Measurements from ENCODE around the gene CRAMP1.

Gene CRAMP1

GRCh38 chr16:1668612-1669319, 56.6 kb downstream of the CRAMP1 start:
- TF ChIP-seq ZNF350 (tag by site-specific recombination; IDR thresholded peaks at IDR 0.05) (no peak), ZIC2 (tag by site-specific recombination; IDR thresholded peaks at IDR 0.05) (0 out of 2 replicates have a peak, but pooled peaks have one; percentile 12), ZNF670 (tag by site-specific recombination; IDR thresholded peaks at IDR 0.05; ENCODE audit: low read depth) (no peak)
- Histone ChIP-seq H3K9me3 (ENCODE audit: control insufficient read depth, insufficient read depth, low read depth, low read length) (no peaks in the 10 kb centered on the region), H3K4me1 (ENCODE audit: control insufficient read depth, insufficient read depth, low read length) (no peaks in the 10 kb centered on the region), H3K36me3 (ENCODE audit: control insufficient read depth in 2 of 2, insufficient read depth in 1 of 2, low read length in 2 of 2) (peaks cover 3 to 98% of the 10 kb centered on the region in 2 experiments; a peak in 2 of 3 replicates), H3K4me3 (ENCODE audit: low read depth, low read length) (no peak overlapping the region), H3K27ac (ENCODE audit: extremely low read depth, low read depth, low read length) (no peak overlapping the region)
- POLR2A ChIA-PET = no interaction called here
- CTCF ChIA-PET = interaction anchor here (1.0 kb wide), 1 partner anchor 9 kb away, joined by 3 read pairs; the partner anchor contains the start of gene JPT2

DNA sequence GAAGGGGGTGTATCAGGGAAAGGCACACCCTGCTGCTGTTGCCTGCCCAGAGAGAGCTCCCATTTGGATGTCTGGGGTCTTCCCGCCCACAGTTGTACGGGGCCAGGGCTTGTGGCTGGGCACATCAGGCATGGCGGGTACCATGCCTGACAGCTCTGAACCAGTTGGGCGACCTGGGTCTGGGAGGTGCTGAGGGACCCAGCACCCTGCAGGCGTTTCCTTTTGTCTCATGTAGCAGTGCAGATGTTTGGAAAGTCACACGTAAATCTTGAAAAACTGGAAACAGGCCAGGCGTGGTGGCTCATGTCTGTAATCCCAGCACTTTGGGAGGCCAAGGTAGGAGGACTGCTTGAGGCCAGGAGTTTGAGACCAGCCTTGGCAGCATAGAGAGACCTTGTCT, 57.5 kb downstream of the CRAMP1 start:
- no peaks in the 10 kb centered on the region for H3K9me3 ChIP-seq (ENCODE audit: control insufficient read depth, insufficient read depth, low read depth, low read length)
- H3K27ac ChIP-seq (ENCODE audit: extremely low read depth, low read depth, low read length) = no peak overlapping the region
- ChIA-PET POLR2A (no interaction called here), CTCF (no interaction called here)
- TF ChIP-seq, protein P1, sequence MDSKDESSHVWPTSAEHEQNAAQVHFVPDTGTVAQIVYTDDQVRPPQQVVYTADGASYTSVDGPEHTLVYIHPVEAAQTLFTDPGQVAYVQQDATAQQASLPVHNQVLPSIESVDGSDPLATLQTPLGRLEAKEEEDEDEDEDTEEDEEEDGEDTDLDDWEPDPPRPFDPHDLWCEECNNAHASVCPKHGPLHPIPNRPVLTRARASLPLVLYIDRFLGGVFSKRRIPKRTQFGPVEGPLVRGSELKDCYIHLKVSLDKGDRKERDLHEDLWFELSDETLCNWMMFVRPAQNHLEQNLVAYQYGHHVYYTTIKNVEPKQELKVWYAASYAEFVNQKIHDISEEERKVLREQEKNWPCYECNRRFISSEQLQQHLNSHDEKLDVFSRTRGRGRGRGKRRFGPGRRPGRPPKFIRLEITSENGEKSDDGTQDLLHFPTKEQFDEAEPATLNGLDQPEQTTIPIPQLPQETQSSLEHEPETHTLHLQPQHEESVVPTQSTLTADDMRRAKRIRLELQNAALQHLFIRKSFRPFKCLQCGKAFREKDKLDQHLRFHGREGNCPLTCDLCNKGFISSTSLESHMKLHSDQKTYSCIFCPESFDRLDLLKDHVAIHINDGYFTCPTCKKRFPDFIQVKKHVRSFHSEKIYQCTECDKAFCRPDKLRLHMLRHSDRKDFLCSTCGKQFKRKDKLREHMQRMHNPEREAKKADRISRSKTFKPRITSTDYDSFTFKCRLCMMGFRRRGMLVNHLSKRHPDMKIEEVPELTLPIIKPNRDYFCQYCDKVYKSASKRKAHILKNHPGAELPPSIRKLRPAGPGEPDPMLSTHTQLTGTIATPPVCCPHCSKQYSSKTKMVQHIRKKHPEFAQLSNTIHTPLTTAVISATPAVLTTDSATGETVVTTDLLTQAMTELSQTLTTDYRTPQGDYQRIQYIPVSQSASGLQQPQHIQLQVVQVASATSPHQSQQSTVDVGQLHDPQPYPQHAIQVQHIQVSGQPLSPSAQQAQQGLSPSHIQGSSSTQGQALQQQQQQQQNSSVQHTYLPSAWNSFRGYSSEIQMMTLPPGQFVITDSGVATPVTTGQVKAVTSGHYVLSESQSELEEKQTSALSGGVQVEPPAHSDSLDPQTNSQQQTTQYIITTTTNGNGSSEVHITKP (tag by site-specific recombination; IDR thresholded peaks at IDR 0.05) = no peak
- TF ChIP-seq, protein P2, sequence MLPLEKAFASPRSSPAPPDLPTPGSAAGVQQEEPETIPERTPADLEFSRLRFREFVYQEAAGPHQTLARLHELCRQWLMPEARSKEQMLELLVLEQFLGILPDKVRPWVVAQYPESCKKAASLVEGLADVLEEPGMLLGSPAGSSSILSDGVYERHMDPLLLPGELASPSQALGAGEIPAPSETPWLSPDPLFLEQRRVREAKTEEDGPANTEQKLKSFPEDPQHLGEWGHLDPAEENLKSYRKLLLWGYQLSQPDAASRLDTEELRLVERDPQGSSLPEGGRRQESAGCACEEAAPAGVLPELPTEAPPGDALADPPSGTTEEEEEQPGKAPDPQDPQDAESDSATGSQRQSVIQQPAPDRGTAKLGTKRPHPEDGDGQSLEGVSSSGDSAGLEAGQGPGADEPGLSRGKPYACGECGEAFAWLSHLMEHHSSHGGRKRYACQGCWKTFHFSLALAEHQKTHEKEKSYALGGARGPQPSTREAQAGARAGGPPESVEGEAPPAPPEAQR (tag by site-specific recombination; IDR thresholded peaks at IDR 0.05) = no peak
- no peak for TF ChIP-seq ZNF449 (tag by site-specific recombination; IDR thresholded peaks at IDR 0.05)
- TF ChIP-seq KLF8 (tag by site-specific recombination; IDR thresholded peaks at IDR 0.05) = no peak
- no peak for TF ChIP-seq ZBTB20 (tag by site-specific recombination; IDR thresholded peaks at IDR 0.05)
- TF ChIP-seq, protein P3, sequence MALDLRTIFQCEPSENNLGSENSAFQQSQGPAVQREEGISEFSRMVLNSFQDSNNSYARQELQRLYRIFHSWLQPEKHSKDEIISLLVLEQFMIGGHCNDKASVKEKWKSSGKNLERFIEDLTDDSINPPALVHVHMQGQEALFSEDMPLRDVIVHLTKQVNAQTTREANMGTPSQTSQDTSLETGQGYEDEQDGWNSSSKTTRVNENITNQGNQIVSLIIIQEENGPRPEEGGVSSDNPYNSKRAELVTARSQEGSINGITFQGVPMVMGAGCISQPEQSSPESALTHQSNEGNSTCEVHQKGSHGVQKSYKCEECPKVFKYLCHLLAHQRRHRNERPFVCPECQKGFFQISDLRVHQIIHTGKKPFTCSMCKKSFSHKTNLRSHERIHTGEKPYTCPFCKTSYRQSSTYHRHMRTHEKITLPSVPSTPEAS (tag by site-specific recombination; IDR thresholded peaks at IDR 0.05) = no peak
- TF ChIP-seq ZSCAN16 (tag by site-specific recombination; IDR thresholded peaks at IDR 0.05) = no peak
- no peak overlapping the region for H3K4me3 ChIP-seq (ENCODE audit: low read depth, low read length)
- H3K4me1 ChIP-seq (ENCODE audit: control insufficient read depth, insufficient read depth, low read length) = no peaks in the 10 kb centered on the region
- H3K36me3 ChIP-seq (ENCODE audit: control insufficient read depth in 2 of 2, insufficient read depth in 1 of 2, low read length in 2 of 2) = peaks cover 0 to 98% of the 10 kb centered on the region in 2 experiments; a peak in 2 of 3 replicates

GRCh38 chr16:1670371-1670770, 58.2 kb downstream of the CRAMP1 start:
- Histone ChIP-seq H3K27ac (ENCODE audit: extremely low read depth, low read depth, low read length) (no peak overlapping the region), H3K36me3 (ENCODE audit: control insufficient read depth in 2 of 2, insufficient read depth in 1 of 2, low read length in 2 of 2) (peaks cover 0 to 98% of the 10 kb centered on the region in 2 experiments; a peak in 2 of 3 replicates), H3K4me1 (ENCODE audit: control insufficient read depth, insufficient read depth, low read length) (no peaks in the 10 kb centered on the region), H3K9me3 (ENCODE audit: control insufficient read depth, insufficient read depth, low read depth, low read length) (no peaks in the 10 kb centered on the region), H3K4me3 (ENCODE audit: low read depth, low read length) (no peak overlapping the region)
- ChIA-PET POLR2A (interaction anchor here (0.6 kb wide), 1 partner anchor 135 kb away, joined by 4 read pairs; no protein-coding TSS in a partner anchor), CTCF (no interaction called here)
- TF ChIP-seq ZNF596 (tag by site-specific recombination; IDR thresholded peaks at IDR 0.05) (no peak), ZNF629 (tag by site-specific recombination; IDR thresholded peaks at IDR 0.05) (no peak)
